ENCODE measurements around the gene ANXA2R. TPM values are rescaled to one million over a fixed set of nuclear protein-coding genes. Genes with fewer than 3 reads are reported as not detected.
"Not testable (repeated sequence)": the region's sequence is repeated elsewhere in the genome, so short reads cannot be mapped to it uniquely, and the experiment has no call there.

The ANXA2R gene
- 38.7 TPM for total RNA-seq
- 10 to 100 TPM; 35.8 to 69.7 (median 55.7) TPM for polyA plus RNA-seq

GRCh38 chr5:43040287-43041098 is at the start of gene ANXA2R:
TSS of gene ANXA2R (minus strand) at chr5:43040319. CDS start at chr5:43040046, 273 bp downstream.
- ATAC-seq (ENCODE audit: low read depth in 2 of 2) (peak; percentile 66 to 70), DNase-seq (peak; percentile 87 to 99 (median 97))
- Histone ChIP-seq H3K4me1 (ENCODE audit: control insufficient read depth, insufficient read depth, low read length, poor library complexity, severe bottlenecking) (peaks cover 52% of the 10 kb centered on the region), H3K27ac (ENCODE audit: insufficient read depth, low read length, poor library complexity, severe bottlenecking) (peak within 1 kb of the TSS; percentile 95), H3K36me3 (ENCODE audit: control insufficient read depth, insufficient read depth, low read length) (peaks cover 7% of the 10 kb centered on the region), H3K9me3 (ENCODE audit: control insufficient read depth in 2 of 2, low read length in 2 of 2) (no peaks in the 10 kb centered on the region), H3K4me3 (ENCODE audit: low read depth, low read length) (peak within 1 kb of the TSS; percentile 100), H3K27me3 (ENCODE audit: control insufficient read depth, insufficient read depth, low read length) (no peaks in the 10 kb centered on the region)
- peak within 1 kb of the TSS; percentile 99 to 100 (median 99) for H3K27ac Mint-ChIP-seq
- H3K9me3 Mint-ChIP-seq = peaks cover 0 to 4% (median 0%) of the 10 kb centered on the region in 7 donors
- peak within 1 kb of the TSS; percentile 97 to 100 (median 100) for H3K4me3 Mint-ChIP-seq
- peaks cover 8% of the 10 kb centered on the region for H3K36me3 Mint-ChIP-seq
- peaks cover 6 to 58% (median 36%) of the 10 kb centered on the region in 4 donors for H3K4me1 Mint-ChIP-seq
- peaks cover 17% of the 10 kb centered on the region for H3K27me3 Mint-ChIP-seq

- not testable (repeated sequence) for H3K4me3 Mint-ChIP-seq, H3K27ac Mint-ChIP-seq
Observed at GRCh38 chr5:43086118-43086908, 46.2 kb upstream of the ANXA2R start.

GRCh38 chr5:43085453-43085852 is 45.3 kb upstream of the ANXA2R start:
- Histone ChIP-seq H3K27ac (ENCODE audit: insufficient read depth, low read length, poor library complexity, severe bottlenecking) (no peak overlapping the region), H3K4me1 (ENCODE audit: control insufficient read depth, insufficient read depth, low read length, poor library complexity, severe bottlenecking) (no peaks in the 10 kb centered on the region), H3K27me3 (ENCODE audit: control insufficient read depth, insufficient read depth, low read length) (no peaks in the 10 kb centered on the region), H3K4me3 (ENCODE audit: low read depth, low read length) (no peak overlapping the region), H3K9me3 (ENCODE audit: control insufficient read depth in 2 of 2, low read length in 2 of 2) (peaks cover 0 to 7% of the 10 kb centered on the region in 2 experiments), H3K36me3 (ENCODE audit: control insufficient read depth, insufficient read depth, low read length) (peaks cover 13% of the 10 kb centered on the region)
- no peak for DNase-seq
- H3K9me3 Mint-ChIP-seq = no peaks in the 10 kb centered on the region
- H3K27ac Mint-ChIP-seq = no peak overlapping the region
- peaks cover 6% of the 10 kb centered on the region for H3K36me3 Mint-ChIP-seq
- H3K27me3 Mint-ChIP-seq = no peaks in the 10 kb centered on the region
- no peak for ATAC-seq (ENCODE audit: low read depth in 2 of 2)
- H3K4me1 Mint-ChIP-seq = peaks cover 0 to 9% (median 4%) of the 10 kb centered on the region in 4 donors
- H3K4me3 Mint-ChIP-seq = no peak overlapping the region

More at GRCh38 chr5:43086118-43086908, 46.2 kb upstream of the ANXA2R start:
- not testable (repeated sequence) for H3K9me3 Mint-ChIP-seq; ATAC-seq (ENCODE audit: low read depth in 2 of 2); H3K4me1 Mint-ChIP-seq; H3K4me1 ChIP-seq (ENCODE audit: control insufficient read depth, insufficient read depth, low read length, poor library complexity, severe bottlenecking); H3K9me3 ChIP-seq (ENCODE audit: control insufficient read depth in 2 of 2, low read length in 2 of 2); H3K27me3 Mint-ChIP-seq; H3K36me3 Mint-ChIP-seq; H3K36me3 ChIP-seq (ENCODE audit: control insufficient read depth, insufficient read depth, low read length); H3K4me3 ChIP-seq (ENCODE audit: low read depth, low read length); H3K27me3 ChIP-seq (ENCODE audit: control insufficient read depth, insufficient read depth, low read length); H3K27ac ChIP-seq (ENCODE audit: insufficient read depth, low read length, poor library complexity, severe bottlenecking); DNase-seq

- H3K9me3 ChIP-seq (ENCODE audit: control insufficient read depth in 2 of 2, low read length in 2 of 2); DNase-seq; H3K27me3 Mint-ChIP-seq; H3K4me1 Mint-ChIP-seq; H3K4me1 ChIP-seq (ENCODE audit: control insufficient read depth, insufficient read depth, low read length, poor library complexity, severe bottlenecking); H3K27ac ChIP-seq (ENCODE audit: insufficient read depth, low read length, poor library complexity, severe bottlenecking); H3K4me3 ChIP-seq (ENCODE audit: low read depth, low read length); ATAC-seq (ENCODE audit: low read depth in 2 of 2); H3K27ac Mint-ChIP-seq; H3K4me3 Mint-ChIP-seq; H3K9me3 Mint-ChIP-seq; H3K27me3 ChIP-seq (ENCODE audit: control insufficient read depth, insufficient read depth, low read length); H3K36me3 Mint-ChIP-seq: not testable (repeated sequence)
- H3K36me3 ChIP-seq (ENCODE audit: control insufficient read depth, insufficient read depth, low read length) = peaks cover 21% of the 10 kb centered on the region
Observed at GRCh38 chr5:43084468-43084867, 44.3 kb upstream of the ANXA2R start.

GRCh38 chr5:43081345-43081744 is 41.2 kb upstream of the ANXA2R start:
- H3K27ac ChIP-seq (ENCODE audit: insufficient read depth, low read length, poor library complexity, severe bottlenecking); DNase-seq; H3K27ac Mint-ChIP-seq; H3K4me1 ChIP-seq (ENCODE audit: control insufficient read depth, insufficient read depth, low read length, poor library complexity, severe bottlenecking); H3K4me3 ChIP-seq (ENCODE audit: low read depth, low read length); H3K9me3 Mint-ChIP-seq; ATAC-seq (ENCODE audit: low read depth in 2 of 2); H3K27me3 Mint-ChIP-seq; H3K9me3 ChIP-seq (ENCODE audit: control insufficient read depth in 2 of 2, low read length in 2 of 2); H3K27me3 ChIP-seq (ENCODE audit: control insufficient read depth, insufficient read depth, low read length); H3K4me3 Mint-ChIP-seq: not testable (repeated sequence)
- peaks cover 26% of the 10 kb centered on the region for H3K36me3 ChIP-seq (ENCODE audit: control insufficient read depth, insufficient read depth, low read length)
- peaks cover 9 to 14% (median 11%) of the 10 kb centered on the region in 4 donors for H3K4me1 Mint-ChIP-seq
- peaks cover 15% of the 10 kb centered on the region for H3K36me3 Mint-ChIP-seq

GRCh38 chr5:43078956-43079355 is 38.8 kb upstream of the ANXA2R start:
- peaks cover 28% of the 10 kb centered on the region for H3K36me3 Mint-ChIP-seq
- H3K27ac ChIP-seq (ENCODE audit: insufficient read depth, low read length, poor library complexity, severe bottlenecking) = no peak overlapping the region
- H3K27me3 Mint-ChIP-seq = no peaks in the 10 kb centered on the region
- no peaks in the 10 kb centered on the region for H3K9me3 ChIP-seq (ENCODE audit: control insufficient read depth in 2 of 2, low read length in 2 of 2)
- H3K4me1 ChIP-seq (ENCODE audit: control insufficient read depth, insufficient read depth, low read length, poor library complexity, severe bottlenecking) = no peaks in the 10 kb centered on the region
- DNase-seq (no peak), ATAC-seq (ENCODE audit: low read depth in 2 of 2) (no peak)
- no peaks in the 10 kb centered on the region for H3K9me3 Mint-ChIP-seq
- H3K4me3 Mint-ChIP-seq = no peak overlapping the region
- H3K27me3 ChIP-seq (ENCODE audit: control insufficient read depth, insufficient read depth, low read length) = no peaks in the 10 kb centered on the region
- no peak overlapping the region for H3K27ac Mint-ChIP-seq
- peaks cover 23% of the 10 kb centered on the region for H3K36me3 ChIP-seq (ENCODE audit: control insufficient read depth, insufficient read depth, low read length)
- no peak overlapping the region for H3K4me3 ChIP-seq (ENCODE audit: low read depth, low read length)
- H3K4me1 Mint-ChIP-seq = peaks cover 9 to 30% (median 28%) of the 10 kb centered on the region in 4 donors

- H3K27me3 ChIP-seq (ENCODE audit: control insufficient read depth, insufficient read depth, low read length); H3K27me3 Mint-ChIP-seq; ATAC-seq (ENCODE audit: low read depth in 2 of 2); H3K4me3 Mint-ChIP-seq; H3K27ac ChIP-seq (ENCODE audit: insufficient read depth, low read length, poor library complexity, severe bottlenecking); H3K4me3 ChIP-seq (ENCODE audit: low read depth, low read length); H3K9me3 Mint-ChIP-seq; H3K9me3 ChIP-seq (ENCODE audit: control insufficient read depth in 2 of 2, low read length in 2 of 2); H3K4me1 ChIP-seq (ENCODE audit: control insufficient read depth, insufficient read depth, low read length, poor library complexity, severe bottlenecking); DNase-seq: not testable (repeated sequence)
- Mint-ChIP-seq H3K4me1 (peaks cover 9 to 40% (median 37%) of the 10 kb centered on the region in 4 donors), H3K27ac (peak overlapping the region in 2 of 3 donors; percentile 44 to 59), H3K36me3 (peaks cover 35% of the 10 kb centered on the region)
- H3K36me3 ChIP-seq (ENCODE audit: control insufficient read depth, insufficient read depth, low read length) = peaks cover 23% of the 10 kb centered on the region
Observed at GRCh38 chr5:43077446-43078191, 37.5 kb upstream of the ANXA2R start.

Measured in CD4-positive, CD25-positive, alpha-beta regulatory T cell (primary cell).